Activated CD8-positive, alpha-beta T cell treated with anti-CD3 and anti-CD28 coated beads for 36 hours (primary cell): ENCODE data around the gene SNX18. TPM values are rescaled to one million over a fixed set of nuclear protein-coding genes. Genes with fewer than 3 reads are reported as not detected.

Experiments used
- ATAC-seq: fragments of 200-7000 bp; cut with Tn5 transposase; one replicate; pipeline ENCODE4 v1.10.0; 2021; ENCODE audit warnings: mild to moderate bottlenecking, moderate library complexity
- CTCF ChIA-PET: fragments of 350-600 bp; sonication (Branson Sonifier 250); formaldehyde crosslinking; loops from one replicate; lab custom pipeline; 2021; ENCODE audit warnings: antibody characterized with exemption; lab: Charles Lee
- POLR2A ChIA-PET: fragments of 350-600 bp; sonication (Branson Sonifier 250); formaldehyde crosslinking; loops from one replicate; lab custom pipeline; 2021; ENCODE audit warnings: antibody characterized with exemption; lab: Charles Lee
- DNase-seq: peaks from one replicate; pipeline ENCODE4 v3.0.0-alpha.2; 2020
- H3K27ac Mint-ChIP-seq: one replicate; pipeline ENCODE4 v1.8.0; 2021; ENCODE audit warnings: mild to moderate bottlenecking, mixed read lengths
- H3K27me3 Mint-ChIP-seq: one replicate; pipeline ENCODE4 v1.8.0; 2021; ENCODE audit warnings: mixed read lengths
- H3K36me3 Mint-ChIP-seq: one replicate; pipeline ENCODE4 v1.8.0; 2021; ENCODE audit warnings: low read depth, mixed read lengths
- H3K4me1 Mint-ChIP-seq: one replicate; pipeline ENCODE4 v1.8.0; 2021; ENCODE audit warnings: low read depth, mixed read lengths
- H3K4me3 Mint-ChIP-seq: one replicate; pipeline ENCODE4 v1.8.0; 2021; ENCODE audit warnings: mild to moderate bottlenecking, moderate library complexity, mixed read lengths
- H3K9me3 Mint-ChIP-seq: one replicate; pipeline ENCODE4 v1.8.0; 2021; ENCODE audit warnings: mixed read lengths
- CTCF ChIP-seq: fragments of 200-600 bp; IDR thresholded peaks from one replicate; pipeline ENCODE4 v1.8.0; 2022; ENCODE audit warnings: antibody characterized with exemption, mild to moderate bottlenecking
- intact Hi-C: fragments of 100-400 bp; cut with micrococcal nuclease; formaldehyde crosslinking; loops from one replicate; pipeline ENCODE4 v1.10.0; 2022
- total RNA-seq, 2 experiments: library from RNA; stranded (reverse); gene quantifications; one replicate each; pipeline ENCODE4 v1.2.3, GENCODE V29; 2021

Gene SNX18
- total RNA-seq, 2 experiments from 2014 or later: 5.9 to 6.8 TPM

- Mint-ChIP-seq H3K4me1 (peaks cover 14% of the 10 kb centered on the region), H3K36me3 (no peaks in the 10 kb centered on the region), H3K27me3 (peaks cover 2% of the 10 kb centered on the region), H3K4me3 (no peak overlapping the region), H3K9me3 (no peaks in the 10 kb centered on the region), H3K27ac (no peak overlapping the region)
- ATAC-seq: no peak
- intact Hi-C loops: loop anchor here (10.0 kb wide), 1 partner anchor 57 kb away; no protein-coding TSS in a partner anchor
- DNase-seq: no peak
- CTCF ChIA-PET: no interaction called here
- TF ChIP-seq CTCF: no peak
- POLR2A ChIA-PET: interaction anchor here (0.6 kb wide), 1 partner anchor 67 kb away, joined by 3 read pairs; no protein-coding TSS in a partner anchor
Observed at GRCh38 chr5:54577528-54577927, 60.0 kb downstream of the SNX18 start.

- no peaks in the 10 kb centered on the region for H3K9me3 Mint-ChIP-seq
- no peak overlapping the region for H3K4me3 Mint-ChIP-seq
- no peak for TF ChIP-seq CTCF
- DNase-seq: no peak
- H3K27me3 Mint-ChIP-seq: peaks cover 2% of the 10 kb centered on the region
- ChIA-PET CTCF (no interaction called here), POLR2A (interaction anchor here (0.6 kb wide), 1 partner anchor 66 kb away, joined by 3 read pairs; no protein-coding TSS in a partner anchor)
- H3K4me1 Mint-ChIP-seq: peaks cover 14% of the 10 kb centered on the region
- intact Hi-C loops: loop anchor here (10.0 kb wide), 1 partner anchor 57 kb away; no protein-coding TSS in a partner anchor
- ATAC-seq: no peak
- H3K27ac Mint-ChIP-seq: no peak overlapping the region
- H3K36me3 Mint-ChIP-seq: no peaks in the 10 kb centered on the region
Observed at GRCh38 chr5:54577937-54578653, 60.5 kb downstream of the SNX18 start.

GRCh38 chr5:54579591-54580295, 62.2 kb downstream of the SNX18 start:
- peaks cover 2% of the 10 kb centered on the region for H3K27me3 Mint-ChIP-seq
- POLR2A ChIA-PET: no interaction called here
- ATAC-seq: no peak
- no peak overlapping the region for H3K4me3 Mint-ChIP-seq
- no peak for DNase-seq
- H3K4me1 Mint-ChIP-seq: peaks cover 6% of the 10 kb centered on the region
- CTCF ChIA-PET: no interaction called here
- intact Hi-C loops: loop anchor here (10.0 kb wide), 1 partner anchor 55 kb away; no protein-coding TSS in a partner anchor
- no peak overlapping the region for H3K27ac Mint-ChIP-seq
- no peaks in the 10 kb centered on the region for H3K9me3 Mint-ChIP-seq
- TF ChIP-seq CTCF: no peak
- H3K36me3 Mint-ChIP-seq: no peaks in the 10 kb centered on the region

- Mint-ChIP-seq H3K4me1 (peaks cover 4% of the 10 kb centered on the region), H3K4me3 (no peak overlapping the region), H3K27ac (no peak overlapping the region), H3K9me3 (peaks cover 3% of the 10 kb centered on the region), H3K27me3 (peaks cover 2% of the 10 kb centered on the region), H3K36me3 (no peaks in the 10 kb centered on the region)
- no peak for DNase-seq
- POLR2A ChIA-PET: no interaction called here
- intact Hi-C loops: no loop called here
- no peak for ATAC-seq
- CTCF ChIA-PET: no interaction called here
- no peak for TF ChIP-seq CTCF
Observed at GRCh38 chr5:54580997-54581811, 63.6 kb downstream of the SNX18 start.
